Pancreas (tissue), 10 donors: ENCODE measurements around the gene GXYLT2. TPM values are rescaled to one million over a fixed set of nuclear protein-coding genes. Genes with fewer than 3 reads are reported as not detected.
A peak's percentile ranks its signal among the peaks of the same experiment; 100 is the strongest.

ENCODE experiments used
- ATAC-seq, 4 donors: fragments of 200-7000 bp; cut with Tn5 transposase; one replicate each; pipeline versions ENCODE4 v1.8.0 to v1.9.1; 2020; ENCODE audit warnings: mild to moderate bottlenecking in 4 of 4, moderate library complexity in 4 of 4
- DNase-seq, 6 donors: peaks; one replicate each; pipeline ENCODE4 v3.0.0-alpha.2; 2020
- FAIRE-seq: peaks from 2 replicates; lab custom pipeline; 2012; peaks lifted over from hg19 to GRCh38; lab: Jason Lieb, UNC
- H3K27ac ChIP-seq, 4 donors: fragments of 200-600 bp; sonication (generic); 1 replicate in 3 of 4; 2 replicates in 1 of 4; pipeline versions ENCODE4 v1.5.0 to v1.8.0; 2020
- H3K27me3 ChIP-seq, 4 donors: fragments of 200-600 bp; one replicate each; pipeline ENCODE4 v1.8.0; 2021
- H3K36me3 ChIP-seq, 3 donors: fragments of 200-600 bp; sonication (generic) in 1 of 3; one replicate each; pipeline versions ENCODE4 v1.5.0 to v1.8.0; 2020 to 2021
- H3K4me1 ChIP-seq, 3 donors: fragments of 200-600 bp; one replicate each; pipeline ENCODE4 v1.8.0; 2021
- H3K4me3 ChIP-seq, 4 donors: fragments of 200-600 bp; sonication (generic) in 2 of 4; one replicate each; pipeline versions ENCODE4 v1.5.0 to v1.8.0; 2020 to 2021
- H3K9me3 ChIP-seq, 4 donors: fragments of 200-600 bp; one replicate each; pipeline ENCODE4 v1.8.0; 2021
- CTCF ChIP-seq, 4 donors: fragments of 200-600 bp; sonication (generic) in 3 of 4; IDR thresholded peaks; one replicate each; pipeline versions ENCODE4 v1.5.0 to v1.8.0; 2021; ENCODE audit warnings: antibody characterized with exemption in 4 of 4
- WGBS, 2 donors: extraction: QIAGEN DNeasy Blood & Tissue Kit; methylation state at CpG; one replicate each; pipeline ENCODE4 v1.1.7; 2013; 5-methylcytosine and 5-hydroxymethylcytosine counted together
- intact Hi-C, 3 donors: fragments of 100-400 bp; cut with DNase I; formaldehyde crosslinking; loops; one replicate each; pipeline versions ENCODE4 v1.11.1 to v1.14.2; 2022
- polyA plus RNA-seq, 2 donors: library from polyadenylated mRNA; stranded (reverse); fragments of 200-250 nt; gene quantifications; one replicate each; pipeline ENCODE4 v1.2.3, GENCODE V29; 2013
- total RNA-seq, 6 donors: library from RNA; stranded (reverse); fragmentation: NEBNext Ultra II Directional in 4 of 6; extraction: Animal tissue kit (Norgen Biotek cat#: 25700) in 4 of 6; gene quantifications; one replicate each; pipeline versions ENCODE4 v1.2.1 to v1.2.4, GENCODE V29; 2021 to 2023
- donor health status: healthy with polysubstance abuse.
- donor health status: DM: no; HTN: no; CAD: no; lungs with moderate emphysema.
- donor health status: DM: no; HTN: no; CAD: no.
- donor health status: control.
- donor health status: control.
- donor health status: Bipolar disorder and iron deficiency.
- donor health status: DM: yes; HTN: yes; CAD: no.
- donor health status: DM: no; HTN: no; CAD: no.
- donor health status: DM: no; HTN: no; CAD: no.
- donor health status: DM: yes; HTN: yes; CAD: no.

Gene GXYLT2
- total and polyA plus RNA-seq, 8 donors = 0.19 to 7.5 (median 4.2) TPM

DNA sequence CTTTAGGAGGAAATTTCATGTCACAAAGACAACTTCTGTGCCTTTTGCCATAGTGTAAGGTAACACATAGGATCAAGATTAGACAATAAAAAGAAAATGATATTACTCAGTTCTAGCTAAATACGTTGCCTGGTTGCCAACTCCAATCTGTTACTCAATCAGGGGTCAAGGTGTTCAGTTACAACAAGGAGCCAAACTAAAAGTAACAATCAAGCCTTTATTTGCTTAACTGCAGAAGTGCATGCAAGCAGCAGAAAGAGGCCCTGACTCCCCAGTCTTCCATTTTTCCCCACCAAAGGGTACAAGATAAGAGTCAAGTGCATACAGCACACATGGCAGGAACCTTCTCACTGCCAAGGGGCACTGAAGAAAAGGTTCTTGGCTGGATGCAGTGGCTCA, 80.4 kb downstream of the GXYLT2 start:
- DNase-seq (no peak), ATAC-seq (no peak), FAIRE-seq (no peak)
- intact Hi-C loops = no loop called here
- Histone ChIP-seq H3K36me3 (no peaks in the 10 kb centered on the region), H3K9me3 (no peaks in the 10 kb centered on the region), H3K4me3 (no peak overlapping the region), H3K27me3 (no peaks in the 10 kb centered on the region), H3K27ac (no peak overlapping the region), H3K4me1 (peaks cover 0 to 2% (median 1%) of the 10 kb centered on the region in 3 donors)
- WGBS, 2 donors = 55 to 70% methylated on average over 1 of the region's 1 CpG
- TF ChIP-seq CTCF (IDR thresholded peaks at IDR 0.05) = no peak

GRCh38 chr3:72969766-72970165, 81.9 kb downstream of the GXYLT2 start:
- no peak overlapping the region for H3K27ac ChIP-seq
- no peaks in the 10 kb centered on the region for H3K27me3 ChIP-seq
- ATAC-seq = no peak
- no peak for DNase-seq
- no peak for TF ChIP-seq CTCF (IDR thresholded peaks at IDR 0.05)
- 94% methylated on average over 3 of the region's 3 CpGs for WGBS, 2 donors
- H3K4me3 ChIP-seq = no peak overlapping the region
- no peaks in the 10 kb centered on the region for H3K36me3 ChIP-seq
- H3K9me3 ChIP-seq = no peaks in the 10 kb centered on the region
- H3K4me1 ChIP-seq = peaks cover 0 to 10% (median 9%) of the 10 kb centered on the region in 3 donors
- intact Hi-C loops = no loop called here
- no peak for FAIRE-seq

GRCh38 chr3:72970942-72971341, 83.1 kb downstream of the GXYLT2 start:
- Histone ChIP-seq H3K4me3 (no peak overlapping the region), H3K4me1 (peaks cover 0 to 10% (median 9%) of the 10 kb centered on the region in 3 donors), H3K36me3 (no peaks in the 10 kb centered on the region), H3K9me3 (no peaks in the 10 kb centered on the region), H3K27ac (no peak overlapping the region), H3K27me3 (no peaks in the 10 kb centered on the region)
- FAIRE-seq (no peak), ATAC-seq (no peak), DNase-seq (no peak)
- 87 to 92% methylated on average over 2 of the region's 2 CpGs for WGBS, 2 donors
- intact Hi-C loops = no loop called here
- TF ChIP-seq CTCF (IDR thresholded peaks at IDR 0.05) = no peak

DNA sequence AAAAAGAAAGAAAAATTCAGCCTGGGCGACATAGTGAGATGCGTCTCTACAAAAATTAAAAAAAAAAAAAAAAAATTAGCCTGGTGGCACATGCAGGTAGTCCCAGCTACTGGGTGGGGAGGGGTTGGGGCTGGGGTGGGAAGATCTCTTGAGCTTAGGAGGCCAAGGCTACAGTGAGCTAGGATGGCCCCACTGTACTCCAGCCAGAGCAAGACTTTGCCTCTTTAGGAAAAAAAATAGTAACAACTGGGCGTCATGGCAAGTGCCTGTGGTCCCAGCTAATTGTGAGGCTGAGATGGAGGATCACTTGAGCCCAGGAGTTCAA, 84.8 kb downstream of the GXYLT2 start:
- FAIRE-seq (no peak), ATAC-seq (peak in 3 of 4 donors; percentile 15 to 38 (median 38)), DNase-seq (no peak)
- WGBS, 2 donors = 78 to 86% methylated on average over 3 of the region's 3 CpGs
- intact Hi-C loops = no loop called here
- Histone ChIP-seq H3K27ac (no peak overlapping the region), H3K9me3 (no peaks in the 10 kb centered on the region), H3K4me1 (peaks cover 0 to 10% (median 9%) of the 10 kb centered on the region in 3 donors), H3K36me3 (no peaks in the 10 kb centered on the region), H3K27me3 (no peaks in the 10 kb centered on the region), H3K4me3 (no peak overlapping the region)
- no peak for TF ChIP-seq CTCF (IDR thresholded peaks at IDR 0.05)

GRCh38 chr3:72973031-72973723, 85.3 kb downstream of the GXYLT2 start:
- H3K4me3 ChIP-seq = no peak overlapping the region
- H3K27ac ChIP-seq = peak overlapping the region in 2 of 4 donors; percentile 31 to 41

More at GRCh38 chr3:72973031-72973723, 85.3 kb downstream of the GXYLT2 start:
- DNase-seq (peak in 4 of 6 donors; percentile 34 to 76 (median 54)), FAIRE-seq (no peak), ATAC-seq (peak; percentile 66 to 95 (median 88))
- H3K27me3 ChIP-seq = no peaks in the 10 kb centered on the region
- peaks cover 0 to 10% (median 9%) of the 10 kb centered on the region in 3 donors for H3K4me1 ChIP-seq
- WGBS, 2 donors = 22 to 26% methylated on average over 7 of the region's 7 CpGs
- H3K36me3 ChIP-seq = no peaks in the 10 kb centered on the region
- no peak for TF ChIP-seq CTCF (IDR thresholded peaks at IDR 0.05)
- no peaks in the 10 kb centered on the region for H3K9me3 ChIP-seq
- intact Hi-C loops = no loop called here
